GM19397 (cell line): ENCODE results near the gene STOML1.

Source experiments
- ATAC-seq: cut with Tn5 transposase; IDR thresholded peaks from one replicate; pipeline ENCODE4 v1.9.1; 2021; ENCODE audit warnings: mild to moderate bottlenecking, moderate library complexity; ENCODE audit not compliant: unreplicated experiment

Gene STOML1

GRCh38 chr15:74022706-74023470, 30.8 kb upstream of the STOML1 start:
- no peak for ATAC-seq

- ATAC-seq: no peak
Measured at GRCh38 chr15:74019734-74020133, 27.6 kb upstream of the STOML1 start.

GRCh38 chr15:74013374-74013894, 21.3 kb upstream of the STOML1 start:
- no peak for ATAC-seq

- ATAC-seq: no peak
Measured at GRCh38 chr15:74011610-74012009, 19.5 kb upstream of the STOML1 start.

GRCh38 chr15:74010929-74011540, 18.9 kb upstream of the STOML1 start:
- no peak for ATAC-seq

GRCh38 chr15:74008901-74009300, 16.8 kb upstream of the STOML1 start:
- ATAC-seq: no peak

- no peak for ATAC-seq
Measured at GRCh38 chr15:74007820-74008371, 15.8 kb upstream of the STOML1 start.

- ATAC-seq: no peak
Measured at GRCh38 chr15:74006774-74007639, 14.9 kb upstream of the STOML1 start.

- ATAC-seq: no peak
Measured at GRCh38 chr15:73997986-73998385, 5.9 kb upstream of the STOML1 start.

GRCh38 chr15:73996939-73997338, 4.8 kb upstream of the STOML1 start:
- ATAC-seq: no peak

- no peak for ATAC-seq
Measured at GRCh38 chr15:73996267-73996666, 4.2 kb upstream of the STOML1 start.

GRCh38 chr15:73994912-73995622, 3.0 kb upstream of the STOML1 start:
- ATAC-seq: no peak

- peak; percentile 63 for ATAC-seq
Measured at GRCh38 chr15:73994413-73994883, 2.4 kb upstream of the STOML1 start, which contains the start of gene PML. Gene PML (plus strand): TSS chr15:73994716. CDS start chr15:73994813, 97 bp downstream.

- ATAC-seq: no peak
Measured at GRCh38 chr15:73993211-73993994, 1.3 kb upstream of the STOML1 start.

GRCh38 chr15:73992594-73992898, 451 bp upstream of the STOML1 start:
- no peak for ATAC-seq

- ATAC-seq: no peak
Measured at GRCh38 chr15:73991260-73991659, 835 bp downstream of the STOML1 start.

GRCh38 chr15:73990250-73991005, 1.7 kb downstream of the STOML1 start:
- ATAC-seq: no peak

GRCh38 chr15:73989001-73989798, 2.9 kb downstream of the STOML1 start:
- no peak for ATAC-seq
